Common myeloid progenitor, CD34-positive (primary cell): Measurements from ENCODE around the gene LYRM1.
"Not testable (repeated sequence)": the region's sequence is repeated elsewhere in the genome, so short reads cannot be mapped to it uniquely, and the experiment has no call there.

ENCODE experiments used
- CTCF ChIA-PET: fragments of 350-600 bp; sonication (Branson Sonifier 250); formaldehyde crosslinking; loops from one replicate; lab custom pipeline; 2021; ENCODE audit warnings: antibody characterized with exemption; lab: Charles Lee
- POLR2A ChIA-PET: fragments of 350-600 bp; sonication (Branson Sonifier 250); formaldehyde crosslinking; loops from one replicate; lab custom pipeline; 2021; ENCODE audit warnings: antibody characterized with exemption; lab: Charles Lee
- DNase-seq, 3 donors: peaks; one replicate each; pipeline versions ENCODE4 v3.0.0 to v3.0.0-alpha.2; 2013
- H3K27ac ChIP-seq, 2 experiments: 1 replicate in 1 of 2; 2 replicates in 1 of 2; pipeline ENCODE4 v1.7.0; 2013; ENCODE audit warnings: inconsistent platforms in 2 of 2, low read length in 2 of 2, mild to moderate bottlenecking in 2 of 2, low read depth in 1 of 2, moderate library complexity in 1 of 2; ENCODE audit not compliant: severe bottlenecking in 2 of 2, insufficient read depth in 1 of 2, poor library complexity in 1 of 2
- H3K27me3 ChIP-seq, 5 experiments: replicated peaks in 2 of 5; 1 replicate in 3 of 5; 2 replicates in 2 of 5; pipeline versions ENCODE4 v1.6.1 to v1.7.0; 2013; ENCODE audit warnings: low read length in 4 of 5, mild to moderate bottlenecking in 2 of 5, moderate library complexity in 2 of 5, inconsistent platforms in 1 of 5; ENCODE audit not compliant: insufficient read depth in 5 of 5, control insufficient read depth in 4 of 5
- H3K36me3 ChIP-seq, 4 experiments: 1 replicate in 2 of 4; 2 replicates in 2 of 4; pipeline versions ENCODE4 v1.6.1 to v1.7.0; 2013; ENCODE audit warnings: low read length in 3 of 4, control low read depth in 1 of 4, mild to moderate bottlenecking in 1 of 4; ENCODE audit not compliant: control insufficient read depth in 4 of 4, insufficient read depth in 4 of 4
- H3K4me1 ChIP-seq, 4 experiments: 1 replicate in 3 of 4; 2 replicates in 1 of 4; pipeline versions ENCODE4 v1.6.1 to v1.7.1; 2013; ENCODE audit warnings: low read length in 3 of 4, mild to moderate bottlenecking in 3 of 4, control low read depth in 1 of 4, inconsistent platforms in 1 of 4, moderate library complexity in 1 of 4; ENCODE audit not compliant: control insufficient read depth in 4 of 4, insufficient read depth in 4 of 4; ENCODE audit errors: control extremely low read depth in 1 of 4
- H3K4me3 ChIP-seq, 7 experiments: 1 replicate in 4 of 7; 2 replicates in 3 of 7; pipeline versions ENCODE4 v1.5.1 to v1.7.0; 2013; ENCODE audit warnings: mild to moderate bottlenecking in 7 of 7, low read length in 6 of 7, moderate library complexity in 6 of 7, inconsistent platforms in 2 of 7, low read depth in 2 of 7, control low read depth in 1 of 7; ENCODE audit not compliant: insufficient read depth in 4 of 7, control insufficient read depth in 1 of 7; ENCODE audit errors: extremely low read depth in 1 of 7
- H3K9me3 ChIP-seq, 5 experiments: 1 replicate in 4 of 5; 2 replicates in 1 of 5; pipeline versions ENCODE4 v1.6.1 to v1.7.1; 2013; ENCODE audit warnings: low read length in 4 of 5, mild to moderate bottlenecking in 2 of 5, inconsistent platforms in 1 of 5, low read depth in 1 of 5, moderate library complexity in 1 of 5; ENCODE audit not compliant: control insufficient read depth in 4 of 5, insufficient read depth in 2 of 5; ENCODE audit errors: control extremely low read depth in 1 of 5
- WGBS: methylation state at CpG from one replicate; pipeline ENCODE4 v1.1.5; 2013; ENCODE audit not compliant: insufficient coverage; 5-methylcytosine and 5-hydroxymethylcytosine counted together

The LYRM1 gene

GRCh38 chr16:20960899-20961298, 60.3 kb downstream of the LYRM1 start:
- H3K9me3 ChIP-seq, result peaks cover 0 to 4% (median 0%) of the 10 kb centered on the region in 5 experiments
- no peak overlapping the region for H3K4me3 ChIP-seq
- H3K4me1 ChIP-seq, result no peaks in the 10 kb centered on the region
- CTCF ChIA-PET, result interaction anchor here (0.6 kb wide), 1 partner anchor 21 kb away, joined by 5 read pairs; no protein-coding TSS in a partner anchor
- no peak overlapping the region for H3K27ac ChIP-seq
- POLR2A ChIA-PET, result no interaction called here
- no peaks in the 10 kb centered on the region for H3K36me3 ChIP-seq
- H3K27me3 ChIP-seq, result no peaks in the 10 kb centered on the region
- no peak for DNase-seq
- WGBS, result 98% methylated on average over 5 of the region's 5 CpGs

- no peak overlapping the region for H3K27ac ChIP-seq
- CTCF ChIA-PET, result no interaction called here
- POLR2A ChIA-PET, result no interaction called here
- H3K4me1 ChIP-seq, result no peaks in the 10 kb centered on the region
- DNase-seq, result no peak
- no peaks in the 10 kb centered on the region for H3K36me3 ChIP-seq
- H3K9me3 ChIP-seq, result peaks cover 0 to 4% (median 0%) of the 10 kb centered on the region in 5 experiments
- 92% methylated on average over 1 of the region's 3 CpGs for WGBS
- no peaks in the 10 kb centered on the region for H3K27me3 ChIP-seq
- H3K4me3 ChIP-seq, result no peak overlapping the region
Observed at GRCh38 chr16:20968765-20969164, 68.2 kb downstream of the LYRM1 start.

GRCh38 chr16:20969386-20969785, 68.8 kb downstream of the LYRM1 start:
- Histone ChIP-seq H3K27me3 (no peaks in the 10 kb centered on the region), H3K9me3 (peaks cover 0 to 3% (median 0%) of the 10 kb centered on the region in 5 experiments), H3K27ac (no peak overlapping the region), H3K36me3 (no peaks in the 10 kb centered on the region), H3K4me3 (no peak overlapping the region), H3K4me1 (no peaks in the 10 kb centered on the region)
- CTCF ChIA-PET, result no interaction called here
- no peak for DNase-seq
- 100% methylated on average over 4 of the region's 5 CpGs for WGBS
- POLR2A ChIA-PET, result no interaction called here

- Histone ChIP-seq H3K27ac (no peak overlapping the region), H3K27me3 (no peaks in the 10 kb centered on the region), H3K36me3 (no peaks in the 10 kb centered on the region), H3K4me3 (no peak overlapping the region), H3K4me1 (no peaks in the 10 kb centered on the region), H3K9me3 (no peaks in the 10 kb centered on the region)
- 94% methylated on average over 7 of the region's 8 CpGs for WGBS
- POLR2A ChIA-PET, result no interaction called here
- CTCF ChIA-PET, result interaction anchor here (0.6 kb wide), 1 partner anchor 1816 kb away, joined by 3 read pairs; no protein-coding TSS in a partner anchor
- DNase-seq, result no peak
Observed at GRCh38 chr16:20971401-20971800, 70.8 kb downstream of the LYRM1 start.

GRCh38 chr16:20973201-20973600, 72.6 kb downstream of the LYRM1 start:
- DNase-seq, H3K4me1 ChIP-seq, H3K27ac ChIP-seq, H3K27me3 ChIP-seq, H3K4me3 ChIP-seq, H3K36me3 ChIP-seq, H3K9me3 ChIP-seq: not testable (repeated sequence)
- WGBS, result 100% methylated on average over 1 of the region's 4 CpGs
- ChIA-PET POLR2A (interaction anchor here (0.7 kb wide), 1 partner anchor 182 kb away, joined by 3 read pairs; no protein-coding TSS in a partner anchor), CTCF (interaction anchor here (0.6 to 0.7 kb wide), 2 partner anchors 19 to 36 kb away, joined by 3 read pairs; no protein-coding TSS in a partner anchor)
